ACHN (cell line): ENCODE results near the gene CHRNE.
"Not testable (repeated sequence)": the region's sequence is repeated elsewhere in the genome, so short reads cannot be mapped to it uniquely, and the experiment has no call there.

Experiments
- DNase-seq: peaks from one replicate; pipeline ENCODE4 v3.0.0-alpha.2; 2015
- in situ Hi-C: cut with HindIII; loops from 2 replicates; pipeline ENCODE4 v1.10.0; 2017; ENCODE audit warnings: low sequenced_read_pairs, low pct_ligation_motif_present, low pct_unique_long_range_greater_than_20kb

CHRNE gene

GRCh38 chr17:4914551-4914950, 11.7 kb upstream of the CHRNE start:
- in situ Hi-C loops, DNase-seq: not testable (repeated sequence)

- peak; percentile 20 for DNase-seq
- in situ Hi-C loops = no loop called here
Observed at GRCh38 chr17:4913994-4914393, 11.1 kb upstream of the CHRNE start.

- DNase-seq = peak; percentile 87
- in situ Hi-C loops = no loop called here
Observed at GRCh38 chr17:4908711-4909496, 6.0 kb upstream of the CHRNE start.

GRCh38 chr17:4908301-4908700, 5.4 kb upstream of the CHRNE start:
- in situ Hi-C loops = no loop called here
- DNase-seq = no peak

GRCh38 chr17:4906642-4907041, 3.7 kb upstream of the CHRNE start:
- DNase-seq, in situ Hi-C loops: not testable (repeated sequence)

GRCh38 chr17:4902540-4902939, 358 bp downstream of the CHRNE start:
- in situ Hi-C loops = no loop called here

GRCh38 chr17:4901648-4902344, 1.1 kb downstream of the CHRNE start:
- no peak for DNase-seq
- in situ Hi-C loops = no loop called here

More at GRCh38 chr17:4902540-4902939, 358 bp downstream of the CHRNE start:
- no peak for DNase-seq

GRCh38 chr17:4901108-4901647, 1.7 kb downstream of the CHRNE start:
- DNase-seq = no peak
- in situ Hi-C loops = no loop called here

- in situ Hi-C loops = no loop called here
- DNase-seq = no peak
Observed at GRCh38 chr17:4900231-4901107, 2.4 kb downstream of the CHRNE start.

- in situ Hi-C loops = no loop called here
- DNase-seq = peak; percentile 61
Observed at GRCh38 chr17:4899341-4900230, 3.3 kb downstream of the CHRNE start, which contains the start of gene C17orf107. C17orf107 (plus strand) TSS chr17:4899536; CDS start chr17:4899763, 227 bp downstream.

GRCh38 chr17:4898927-4899326, 4.0 kb downstream of the CHRNE start:
- no peak for DNase-seq
- in situ Hi-C loops = no loop called here

- no peak for DNase-seq
- in situ Hi-C loops = no loop called here
Observed at GRCh38 chr17:4898351-4898750, 4.5 kb downstream of the CHRNE start.

- in situ Hi-C loops = no loop called here
- no peak for DNase-seq
Observed at GRCh38 chr17:4897785-4898184, 5.1 kb downstream of the CHRNE start.

GRCh38 chr17:4897198-4897687, 5.7 kb downstream of the CHRNE start:
- in situ Hi-C loops = no loop called here
- no peak for DNase-seq

- no peak for DNase-seq
- in situ Hi-C loops = no loop called here
Observed at GRCh38 chr17:4896332-4897197, 6.3 kb downstream of the CHRNE start.

GRCh38 chr17:4895657-4896331, 7.1 kb downstream of the CHRNE start:
- DNase-seq = no peak
- in situ Hi-C loops = no loop called here
